Endothelial cell of umbilical vein (primary cell): ENCODE results near the gene CD34. TPM values are rescaled to one million over a fixed set of nuclear protein-coding genes. Genes with fewer than 3 reads are reported as not detected.

Source experiments
- BruUV-seq: library from RNA; stranded (reverse); fragments of 400-500 nt; replicated peaks from 2 replicates; lab custom pipeline; 2021; lab: Mats Ljungman, UMichigan
- CTCF ChIA-PET: fragments of 300-600, 350-600 bp; sonication (Branson Sonifier 250); formaldehyde crosslinking; loops from one replicate; lab custom pipeline; 2021; ENCODE audit warnings: antibody characterized with exemption, inconsistent platforms; lab: Charles Lee
- POLR2A ChIA-PET: fragments of 300-600, 350-600 bp; sonication (Branson Sonifier 250); formaldehyde crosslinking; loops from one replicate; lab custom pipeline; 2021; ENCODE audit warnings: antibody characterized with exemption, inconsistent platforms; lab: Charles Lee
- DNase-seq: peaks from one replicate; pipeline ENCODE4 v3.0.0-alpha.2; 2011; ENCODE audit warnings: low read depth, low spot score
- FAIRE-seq: peaks from 2 replicates; lab custom pipeline; 2011; peaks lifted over from hg19 to GRCh38; lab: Jason Lieb, UNC
- H2AFZ ChIP-seq: 2 replicates; pipeline ENCODE4 v1.6.0; 2012; ENCODE audit warnings: low read depth, low read length, control low read depth, inconsistent platforms
- H3K27ac ChIP-seq: 2 replicates; pipeline ENCODE4 v1.5.1; 2011; ENCODE audit warnings: low read depth, mild to moderate bottlenecking, control low read depth, low read length, moderate library complexity; ENCODE audit not compliant: insufficient read depth
- H3K27me3 ChIP-seq, 2 experiments: 2 replicates each; pipeline versions ENCODE4 v1.6.0 to v1.6.1; 2011; ENCODE audit warnings: low read length in 2 of 2, mixed read lengths in 1 of 2; ENCODE audit not compliant: control insufficient read depth in 2 of 2, insufficient read depth in 2 of 2
- H3K36me3 ChIP-seq, 2 experiments: 2 replicates in 1 of 2; 3 replicates in 1 of 2; pipeline ENCODE4 v1.5.1; 2011; ENCODE audit warnings: low read length in 2 of 2, mild to moderate bottlenecking in 1 of 2, moderate library complexity in 1 of 2; ENCODE audit not compliant: control insufficient read depth in 2 of 2, insufficient read depth in 2 of 2; ENCODE audit errors: extremely low read depth in 1 of 2
- H3K4me1 ChIP-seq: 3 replicates; pipeline ENCODE4 v1.5.1; 2011; ENCODE audit warnings: mild to moderate bottlenecking, low read length; ENCODE audit not compliant: control insufficient read depth, insufficient read depth; ENCODE audit errors: extremely low read depth
- H3K4me2 ChIP-seq: 2 replicates; pipeline ENCODE4 v1.6.1; 2011; ENCODE audit warnings: low read length, control low read depth, mixed read lengths; ENCODE audit not compliant: insufficient read depth
- H3K4me3 ChIP-seq, 3 experiments: fragments of 200-600 bp in 1 of 3; sonication (generic), shearing (Covaris generic) in 1 of 3; replicated peaks in 1 of 3; 2 replicates each; pipeline ENCODE4 v1.5.1; 2011 to 2016; ENCODE audit warnings: control low read depth in 3 of 3, low read length in 3 of 3, mild to moderate bottlenecking in 2 of 3, inconsistent platforms in 1 of 3, low read depth in 1 of 3, moderate library complexity in 1 of 3; ENCODE audit not compliant: insufficient read depth in 1 of 3
- H3K79me2 ChIP-seq: 2 replicates; pipeline ENCODE4 v1.6.0; 2012; ENCODE audit warnings: low read length, inconsistent platforms; ENCODE audit not compliant: control insufficient read depth, insufficient read depth
- H3K9ac ChIP-seq: replicated peaks from 2 replicates; pipeline ENCODE3; 2011; ENCODE audit warnings: low read length, control low read depth; ENCODE audit not compliant: insufficient read depth; ENCODE audit errors: extremely low read depth
- H3K9me1 ChIP-seq: replicated peaks from 3 replicates; pipeline ENCODE4 v1.6.0; 2011; ENCODE audit warnings: mild to moderate bottlenecking, low read length; ENCODE audit not compliant: control insufficient read depth, insufficient read depth; ENCODE audit errors: extremely low read depth
- H3K9me3 ChIP-seq: replicated peaks from 2 replicates; pipeline ENCODE4 v1.5.1; 2012; ENCODE audit warnings: low read length, inconsistent platforms; ENCODE audit not compliant: control insufficient read depth, insufficient read depth
- H4K20me1 ChIP-seq: replicated peaks from 2 replicates; pipeline ENCODE3; 2011; ENCODE audit warnings: mild to moderate bottlenecking, low read length; ENCODE audit not compliant: control insufficient read depth, insufficient read depth; ENCODE audit errors: extremely low read depth
- CTCF ChIP-seq, 2 donors: IDR thresholded peaks; 1 replicate in 1 of 2; 2 replicates in 1 of 2; pipeline ENCODE4 v1.5.1; 2011; ENCODE audit warnings: low read length in 2 of 2, mild to moderate bottlenecking in 2 of 2, moderate library complexity in 2 of 2, control low read depth in 1 of 2, inconsistent platforms in 1 of 2, low read depth in 1 of 2; ENCODE audit not compliant: insufficient read depth in 1 of 2; ENCODE audit errors: extremely low read depth in 1 of 2
- FOS ChIP-seq: IDR thresholded peaks from 2 replicates; pipeline ENCODE4 v1.6.1; 2011; ENCODE audit warnings: mild to moderate bottlenecking, low read length, moderate library complexity, borderline replicate concordance; ENCODE audit not compliant: insufficient read depth
- GATA2 ChIP-seq: IDR thresholded peaks from 2 replicates; pipeline ENCODE4 v1.7.0; 2011; ENCODE audit warnings: low read depth, mild to moderate bottlenecking, moderate library complexity, mixed read lengths, low read length; ENCODE audit not compliant: insufficient read length, insufficient read depth
- JUN ChIP-seq: IDR thresholded peaks from 2 replicates; pipeline ENCODE4 v1.6.1; 2011; ENCODE audit warnings: borderline replicate concordance, low read depth; ENCODE audit not compliant: insufficient read length, insufficient read depth
- MAX ChIP-seq: IDR thresholded peaks from 2 replicates; pipeline ENCODE4 v1.6.1; 2011; ENCODE audit not compliant: insufficient read depth, insufficient read length
- MYC ChIP-seq: IDR thresholded peaks from one replicate; pipeline ENCODE4 v1.6.1; 2011; ENCODE audit warnings: mild to moderate bottlenecking, low read depth, low read length
- POLR2AphosphoS5 ChIP-seq: IDR thresholded peaks from 2 replicates; pipeline ENCODE4 v1.6.1; 2012; ENCODE audit warnings: low read depth, mild to moderate bottlenecking, control low read depth, low read length, moderate library complexity; ENCODE audit not compliant: insufficient read depth
- dilution Hi-C: fragments of 300-500 bp; cut with MboI; formaldehyde crosslinking; loops from one replicate; pipeline ENCODE4 v1.15.0; 2019; ENCODE audit warnings: low sequenced_read_pairs; ENCODE audit not compliant: extremely low pct_ligation_motif_present
- intact Hi-C: fragments of 100-400 bp; cut with micrococcal nuclease; formaldehyde crosslinking; loops from one replicate; pipeline ENCODE4 v1.10.0; 2022
- polyA plus RNA-seq, 4 experiments: library from polyadenylated mRNA; depleted of rRNA in 3 of 4; stranded (reverse) in 3 of 4; unstranded in 1 of 4; fragments of >200 nt; gene quantifications; 2 replicates each; pipeline versions ENCODE4 v1.2.1 to v1.2.3, GENCODE V29; 2011 to 2012; ENCODE audit warnings: missing spikeins in 1 of 4
- total RNA-seq: library from RNA; stranded (reverse); gene quantifications from 2 replicates; pipeline ENCODE4 v1.2.3, GENCODE V29; 2021

Gene CD34
- total and polyA plus RNA-seq, 2 donors (not counting 3 experiments of a cell fraction or from before 2014, with no cell fraction given) = 102 to 174 TPM

GRCh38 chr1:207919523-207920170, 8.7 kb upstream of the CD34 start:
- CTCF ChIA-PET = interaction anchor here (1.2 to 5.1 kb wide), 5 partner anchors 8 to 44 kb away, joined by 4 to 50 read pairs (median 6); partner anchors contain the start of gene CD34
- Histone ChIP-seq H2AFZ (no peak overlapping the region), H3K4me3 (no peak overlapping the region), H3K4me2 (no peak overlapping the region), H3K9me3 (no peaks in the 10 kb centered on the region), H3K9me1 (no peaks in the 10 kb centered on the region), H3K27ac (no peak overlapping the region), H3K79me2 (no peaks in the 10 kb centered on the region), H3K27me3 (no peaks in the 10 kb centered on the region), H3K4me1 (peaks cover 30% of the 10 kb centered on the region), H3K9ac (no peak overlapping the region), H4K20me1 (no peaks in the 10 kb centered on the region), H3K36me3 (no peaks in the 10 kb centered on the region)
- dilution Hi-C loops = no loop called here
- POLR2A ChIA-PET = no interaction called here
- FAIRE-seq (no peak), DNase-seq (peak; percentile 53)
- intact Hi-C loops = no loop called here
- BruUV-seq = no TSS peak
- no peak for TF ChIP-seq POLR2AphosphoS5
- TF ChIP-seq JUN = no peak
- no peak for TF ChIP-seq FOS

- CTCF ChIA-PET = interaction anchor here (0.9 to 2.7 kb wide), 4 partner anchors 14 to 50 kb away, joined by 3 to 15 read pairs (median 6); no protein-coding TSS in a partner anchor
- dilution Hi-C loops = no loop called here
Measured at GRCh38 chr1:207918581-207918980, 7.7 kb upstream of the CD34 start.

More at GRCh38 chr1:207918581-207918980, 7.7 kb upstream of the CD34 start:
- FAIRE-seq (no peak), DNase-seq (peak; percentile 71)
- Histone ChIP-seq H2AFZ (no peak overlapping the region), H3K4me1 (peaks cover 21% of the 10 kb centered on the region), H3K4me3 (no peak overlapping the region), H3K36me3 (no peaks in the 10 kb centered on the region), H3K9ac (no peak overlapping the region), H3K27ac (no peak overlapping the region), H4K20me1 (no peaks in the 10 kb centered on the region), H3K4me2 (no peak overlapping the region), H3K9me1 (no peaks in the 10 kb centered on the region), H3K9me3 (no peaks in the 10 kb centered on the region), H3K79me2 (no peaks in the 10 kb centered on the region), H3K27me3 (peaks cover 0 to 2% of the 10 kb centered on the region in 2 experiments)
- intact Hi-C loops = no loop called here
- TF ChIP-seq MYC = no peak
- TF ChIP-seq GATA2 = no peak
- no peak for TF ChIP-seq FOS
- TF ChIP-seq JUN = peak; percentile 14
- no peak for TF ChIP-seq MAX
- no peak for TF ChIP-seq CTCF (IDR thresholded peaks at IDR 0.05; ENCODE audit: extremely low read depth in 1 of 2, insufficient read depth in 1 of 2, low read depth in 1 of 2, low read length in 2 of 2)
- POLR2A ChIA-PET = no interaction called here
- BruUV-seq = no TSS peak
